ENCODE data around the gene CALN1.

- TF ChIP-seq CTCF (conservative IDR thresholded peaks at IDR 0.05) (no peak), ZFX (IDR thresholded peaks at IDR 0.05) (no peak)
Observed at GRCh38 chr7:72015136-72015535, 397.0 kb downstream of the CALN1 start.
